Spleen (tissue), 7 donors: ENCODE data around the gene RBMS3.

Experiments
- CTCF ChIP-seq, 11 experiments: fragments of 200-600 bp in 7 of 11; fragments of 450-650 bp in 4 of 11; sonication (generic) in 4 of 11; IDR thresholded peaks in 8 of 11; conservative IDR thresholded peaks in 3 of 11; 1 replicate in 7 of 11; 2 replicates in 4 of 11; pipeline versions ENCODE4 v1.4.0 to v1.8.0; 2016 to 2021; ENCODE audit warnings: antibody characterized with exemption in 11 of 11, inconsistent platforms in 4 of 11, mild to moderate bottlenecking in 1 of 11
- POLR2A ChIP-seq, 3 donors: fragments of 450-650 bp; IDR thresholded peaks; one replicate each; pipeline ENCODE4 v1.5.1; 2017; ENCODE audit warnings: antibody characterized with exemption in 3 of 3, mild to moderate bottlenecking in 1 of 3
- donor health status: DM: no; HTN: no; CAD: no; lungs with moderate emphysema.
- donor health status: DM: no; HTN: no; CAD: no.
- donor health status: DM: no; HTN: no; CAD: no.

GRCh38 chr3:29871087-29871486 lies 590.2 kb downstream of the RBMS3 start:
- TF ChIP-seq CTCF (IDR thresholded peaks at IDR 0.05 in 8 of 11, conservative IDR thresholded peaks at IDR 0.05 in 3 of 11) = no peak
- TF ChIP-seq POLR2A (IDR thresholded peaks at IDR 0.05) = no peak
